HG03469 (cell line): ENCODE results near the gene LMNA.
"Not testable (repeated sequence)": the region's sequence is repeated elsewhere in the genome, so short reads cannot be mapped to it uniquely, and the experiment has no call there.

Experiments
- ATAC-seq: cut with Tn5 transposase; IDR thresholded peaks from one replicate; pipeline ENCODE4 v1.9.1; 2021; ENCODE audit warnings: mild to moderate bottlenecking, moderate library complexity, moderate number of reproducible peaks; ENCODE audit not compliant: unreplicated experiment

LMNA gene

GRCh38 chr1:156120318-156120717, 5.8 kb downstream of the LMNA start:
- no peak for ATAC-seq

- not testable (repeated sequence) for ATAC-seq
These were observed 6.5 kb downstream of the LMNA start for GRCh38 chr1:156121005-156121404.

GRCh38 chr1:156121457-156121856, 6.9 kb downstream of the LMNA start:
- ATAC-seq = no peak

GRCh38 chr1:156122086-156122485, 7.6 kb downstream of the LMNA start:
- no peak for ATAC-seq

- ATAC-seq = no peak
These were observed 8.2 kb downstream of the LMNA start for GRCh38 chr1:156122519-156123355.

- ATAC-seq = no peak
These were observed 9.1 kb downstream of the LMNA start for GRCh38 chr1:156123356-156124196.

- ATAC-seq = no peak
These were observed 10.3 kb downstream of the LMNA start for GRCh38 chr1:156124557-156125483.

GRCh38 chr1:156125544-156125943, 11.0 kb downstream of the LMNA start:
- not testable (repeated sequence) for ATAC-seq

GRCh38 chr1:156126043-156126629, 11.6 kb downstream of the LMNA start:
- no peak for ATAC-seq

GRCh38 chr1:156126630-156127534, 12.4 kb downstream of the LMNA start:
- ATAC-seq = peak; percentile 39

- no peak for ATAC-seq
These were observed 13.8 kb downstream of the LMNA start for GRCh38 chr1:156128308-156128653.

- ATAC-seq = no peak
These were observed 14.4 kb downstream of the LMNA start for GRCh38 chr1:156128654-156129597.

- no peak for ATAC-seq
These were observed 15.4 kb downstream of the LMNA start for GRCh38 chr1:156129687-156130577.

- no peak for ATAC-seq
These were observed 16.0 kb downstream of the LMNA start for GRCh38 chr1:156130578-156130942.

- ATAC-seq = no peak
These were observed 20.4 kb downstream of the LMNA start for GRCh38 chr1:156134716-156135435.

- ATAC-seq = no peak
These were observed 21.7 kb downstream of the LMNA start for GRCh38 chr1:156135930-156136871.
